ENCODE results near the gene NTSR2. TPM values are rescaled to one million over a fixed set of nuclear protein-coding genes. Genes with fewer than 3 reads are reported as not detected.

NTSR2 gene
- total RNA-seq, 4 donors from 2014 or later: not detected

DNA sequence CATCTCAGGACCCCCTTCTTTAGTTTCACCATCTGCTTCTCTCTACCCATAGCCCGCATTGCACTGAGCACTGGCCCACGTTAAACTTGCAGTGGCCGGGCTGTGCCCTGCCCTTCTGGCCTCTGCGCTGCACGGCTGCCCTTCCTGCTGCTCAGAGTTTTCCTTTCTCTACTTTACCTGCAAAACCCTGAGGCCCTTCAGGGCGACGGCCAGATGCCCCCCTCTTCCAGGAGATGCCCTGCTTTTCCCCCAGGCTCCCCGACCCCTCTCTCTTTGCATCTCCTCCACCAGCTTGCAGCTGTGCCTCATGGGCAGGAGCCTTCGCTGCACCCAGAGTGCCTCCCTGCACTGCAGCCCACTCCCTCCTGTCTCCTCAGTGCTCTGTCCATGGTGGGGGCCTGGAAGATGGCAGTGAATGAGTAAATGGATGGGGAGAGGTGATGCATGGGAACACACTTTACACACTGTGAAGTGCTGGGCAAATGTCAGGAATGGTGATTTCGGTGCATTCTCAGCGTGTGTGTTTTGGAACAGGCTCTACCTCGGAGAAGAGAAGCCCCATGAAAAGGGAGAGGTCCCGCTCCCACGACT lies 53.8 kb downstream of the NTSR2 start:
- TF ChIP-seq, protein P1, sequence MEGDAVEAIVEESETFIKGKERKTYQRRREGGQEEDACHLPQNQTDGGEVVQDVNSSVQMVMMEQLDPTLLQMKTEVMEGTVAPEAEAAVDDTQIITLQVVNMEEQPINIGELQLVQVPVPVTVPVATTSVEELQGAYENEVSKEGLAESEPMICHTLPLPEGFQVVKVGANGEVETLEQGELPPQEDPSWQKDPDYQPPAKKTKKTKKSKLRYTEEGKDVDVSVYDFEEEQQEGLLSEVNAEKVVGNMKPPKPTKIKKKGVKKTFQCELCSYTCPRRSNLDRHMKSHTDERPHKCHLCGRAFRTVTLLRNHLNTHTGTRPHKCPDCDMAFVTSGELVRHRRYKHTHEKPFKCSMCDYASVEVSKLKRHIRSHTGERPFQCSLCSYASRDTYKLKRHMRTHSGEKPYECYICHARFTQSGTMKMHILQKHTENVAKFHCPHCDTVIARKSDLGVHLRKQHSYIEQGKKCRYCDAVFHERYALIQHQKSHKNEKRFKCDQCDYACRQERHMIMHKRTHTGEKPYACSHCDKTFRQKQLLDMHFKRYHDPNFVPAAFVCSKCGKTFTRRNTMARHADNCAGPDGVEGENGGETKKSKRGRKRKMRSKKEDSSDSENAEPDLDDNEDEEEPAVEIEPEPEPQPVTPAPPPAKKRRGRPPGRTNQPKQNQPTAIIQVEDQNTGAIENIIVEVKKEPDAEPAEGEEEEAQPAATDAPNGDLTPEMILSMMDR (IDR thresholded peaks at IDR 0.05): no peak
- TF ChIP-seq POLR2AphosphoS5 (IDR thresholded peaks at IDR 0.05): no peak
- TF ChIP-seq POLR2A (IDR thresholded peaks at IDR 0.05): no peak
- no peak for TF ChIP-seq EP300 (IDR thresholded peaks at IDR 0.05)
- peaks cover 29% of the 10 kb centered on the region for H3K36me3 ChIP-seq
- no peaks in the 10 kb centered on the region for H3K27me3 ChIP-seq
- no peak overlapping the region for H3K27ac ChIP-seq
- WGBS: 85% methylated on average over 14 of the region's 14 CpGs
- H3K9me3 ChIP-seq: no peaks in the 10 kb centered on the region
- H3K4me3 ChIP-seq: no peak overlapping the region
- no peak for DNase-seq (ENCODE audit: low spot score in 2 of 2)
- H3K4me1 ChIP-seq: no peaks in the 10 kb centered on the region

DNA sequence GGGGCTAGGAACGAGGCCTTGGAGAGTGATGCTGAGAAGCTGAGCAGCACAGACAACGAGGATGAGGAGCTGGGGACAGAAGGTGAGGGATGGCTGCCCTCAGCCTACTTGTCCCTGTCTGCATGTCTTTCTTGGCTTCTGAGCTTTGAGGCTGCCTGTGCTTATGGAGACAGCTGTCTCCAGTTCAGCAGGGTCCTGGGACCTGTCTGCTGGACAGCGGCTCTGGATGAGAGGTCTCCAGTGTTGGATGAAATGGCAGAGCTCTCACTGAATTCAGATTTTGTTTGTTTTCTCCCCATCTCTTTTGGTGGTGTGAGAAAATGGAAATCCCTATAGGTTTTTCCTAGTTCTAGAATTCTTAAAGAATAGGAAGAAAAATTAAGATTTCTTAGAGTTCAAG lies 54.8 kb downstream of the NTSR2 start:
- DNase-seq (ENCODE audit: low spot score in 2 of 2): no peak
- no peaks in the 10 kb centered on the region for H3K27me3 ChIP-seq
- WGBS: 92% methylated on average over 1 of the region's 3 CpGs
- no peaks in the 10 kb centered on the region for H3K9me3 ChIP-seq
- peaks cover 28% of the 10 kb centered on the region for H3K36me3 ChIP-seq
- no peak for TF ChIP-seq EP300 (IDR thresholded peaks at IDR 0.05)
- TF ChIP-seq POLR2A (IDR thresholded peaks at IDR 0.05): no peak
- TF ChIP-seq, protein P1 (IDR thresholded peaks at IDR 0.05): no peak
- no peak for TF ChIP-seq POLR2AphosphoS5 (IDR thresholded peaks at IDR 0.05)
- no peak overlapping the region for H3K27ac ChIP-seq
- H3K4me1 ChIP-seq: no peaks in the 10 kb centered on the region
- no peak overlapping the region for H3K4me3 ChIP-seq

DNA sequence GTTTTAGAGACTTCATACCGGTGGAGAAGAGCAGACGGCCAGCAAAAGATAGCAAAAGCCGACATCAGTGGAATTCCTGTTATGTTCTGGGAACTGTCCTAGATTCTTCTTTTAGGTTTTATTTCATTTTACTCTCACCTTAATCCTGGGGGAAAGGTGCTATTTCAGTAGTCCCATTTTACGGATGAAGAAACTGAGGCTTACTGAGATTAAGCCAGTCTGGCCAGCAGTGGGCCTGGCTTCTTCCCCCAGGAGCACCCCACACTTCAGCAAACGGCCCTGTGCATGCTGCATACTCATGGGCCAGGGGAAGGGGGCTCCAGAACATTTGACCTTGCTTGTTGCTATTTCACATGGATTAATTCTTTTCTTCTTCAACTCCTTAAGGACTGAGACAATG lies 56.7 kb downstream of the NTSR2 start:
- H3K27me3 ChIP-seq: no peaks in the 10 kb centered on the region
- no peaks in the 10 kb centered on the region for H3K4me1 ChIP-seq
- H3K27ac ChIP-seq: no peak overlapping the region
- H3K9me3 ChIP-seq: no peaks in the 10 kb centered on the region
- no peak for TF ChIP-seq EP300 (IDR thresholded peaks at IDR 0.05)
- TF ChIP-seq, protein P1 (IDR thresholded peaks at IDR 0.05): no peak
- TF ChIP-seq POLR2AphosphoS5 (IDR thresholded peaks at IDR 0.05): no peak
- no peak for TF ChIP-seq POLR2A (IDR thresholded peaks at IDR 0.05)
- H3K36me3 ChIP-seq: peaks cover 21% of the 10 kb centered on the region
- WGBS: 90% methylated on average over 5 of the region's 5 CpGs
- H3K4me3 ChIP-seq: no peak overlapping the region
- no peak for DNase-seq (ENCODE audit: low spot score in 2 of 2)

DNA sequence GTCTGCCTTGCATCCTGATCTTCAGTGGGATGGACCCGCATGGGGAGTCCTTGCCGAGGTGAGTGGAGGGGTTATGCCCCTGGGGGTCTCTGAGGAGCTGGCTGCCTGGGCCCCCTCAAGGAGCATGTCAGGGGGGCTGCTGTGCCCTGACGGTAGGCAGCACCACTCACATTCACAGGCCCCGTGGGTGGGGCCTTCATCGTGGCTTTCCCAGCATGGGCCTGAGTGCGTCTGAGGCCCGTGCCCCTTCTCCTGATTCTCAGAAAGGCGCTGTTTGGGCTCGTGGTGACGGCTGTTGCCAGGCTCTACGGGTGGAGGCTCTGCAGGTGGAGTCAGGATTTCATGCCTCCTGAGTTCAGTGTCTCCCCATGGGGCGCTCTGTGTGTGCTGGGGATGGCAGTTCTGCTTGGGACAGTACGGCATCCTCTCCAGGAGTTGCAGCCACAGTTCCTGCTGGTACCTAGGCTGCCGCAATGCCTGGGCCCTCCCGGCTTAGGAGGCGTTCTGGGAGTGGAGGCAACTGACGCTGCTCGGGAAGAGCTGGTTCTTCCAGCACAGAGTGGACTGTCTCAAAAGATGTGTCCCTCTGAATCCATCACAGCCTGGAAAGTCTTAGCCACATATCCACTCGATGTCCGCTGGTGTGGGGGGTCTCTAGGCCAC lies 57.3 kb downstream of the NTSR2 start:
- DNase-seq (ENCODE audit: low spot score in 2 of 2): no peak
- Histone ChIP-seq H3K9me3 (no peaks in the 10 kb centered on the region), H3K27me3 (no peaks in the 10 kb centered on the region), H3K4me3 (no peak overlapping the region), H3K4me1 (no peaks in the 10 kb centered on the region), H3K27ac (no peak overlapping the region), H3K36me3 (peaks cover 15% of the 10 kb centered on the region)
- 88% methylated on average over 15 of the region's 20 CpGs for WGBS
- TF ChIP-seq, protein P1 (IDR thresholded peaks at IDR 0.05): no peak
- TF ChIP-seq POLR2AphosphoS5 (IDR thresholded peaks at IDR 0.05) (no peak), EP300 (IDR thresholded peaks at IDR 0.05) (no peak), POLR2A (IDR thresholded peaks at IDR 0.05) (no peak)

DNA sequence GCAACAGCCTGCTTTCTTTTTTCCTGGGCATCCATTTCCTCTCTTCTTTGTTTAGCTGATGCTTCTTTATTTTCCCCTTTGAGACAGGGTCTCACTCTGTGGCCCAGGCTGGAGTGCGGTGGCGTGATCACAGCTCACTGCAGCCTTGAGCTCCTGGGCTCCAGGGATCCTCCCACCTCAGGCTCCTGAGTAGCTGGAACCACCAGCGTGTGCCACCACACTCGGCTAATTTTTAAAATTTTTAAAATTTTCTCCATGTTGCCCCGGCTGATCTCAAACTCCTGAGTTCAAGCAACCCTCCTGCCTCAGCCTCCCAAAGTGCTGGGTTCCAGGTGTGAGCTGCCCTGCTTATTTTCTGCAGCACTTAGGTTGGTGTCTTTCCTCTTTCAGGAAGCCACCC lies 58.7 kb downstream of the NTSR2 start:
- DNase-seq (ENCODE audit: low spot score in 2 of 2): no peak
- no peak overlapping the region for H3K4me3 ChIP-seq
- H3K9me3 ChIP-seq: no peaks in the 10 kb centered on the region
- H3K36me3 ChIP-seq: peaks cover 4% of the 10 kb centered on the region
- H3K4me1 ChIP-seq: no peaks in the 10 kb centered on the region
- 88% methylated on average over 5 of the region's 5 CpGs for WGBS
- H3K27ac ChIP-seq: no peak overlapping the region
- H3K27me3 ChIP-seq: no peaks in the 10 kb centered on the region
- TF ChIP-seq EP300 (IDR thresholded peaks at IDR 0.05) (no peak), POLR2A (IDR thresholded peaks at IDR 0.05) (no peak), POLR2AphosphoS5 (IDR thresholded peaks at IDR 0.05) (no peak)
- TF ChIP-seq, protein P1 (IDR thresholded peaks at IDR 0.05): no peak

Measured in suprapubic skin (tissue), 4 donors.